H9 (cell line): ENCODE results near the gene SH3RF2. TPM values are rescaled to one million over a fixed set of nuclear protein-coding genes. Genes with fewer than 3 reads are reported as not detected.

Experiments
- DNase-seq: peaks from one replicate; pipeline ENCODE4 v3.0.0-alpha.2; 2017
- H2AFZ ChIP-seq: one replicate; pipeline ENCODE4 v1.6.1; 2013; ENCODE audit warnings: mild to moderate bottlenecking, low read length, control low read depth, moderate library complexity
- H2AK5ac ChIP-seq: 2 replicates; pipeline ENCODE4 v1.6.1; 2013; ENCODE audit warnings: low read length, control low read depth, mixed read lengths; ENCODE audit not compliant: insufficient read length
- H2BK120ac ChIP-seq: one replicate; pipeline ENCODE4 v1.6.1; 2013; ENCODE audit warnings: low read depth, mild to moderate bottlenecking, low read length, control low read depth, inconsistent platforms; ENCODE audit not compliant: poor library complexity, severe bottlenecking
- H2BK12ac ChIP-seq: 2 replicates; pipeline ENCODE4 v1.6.1; 2013; ENCODE audit warnings: low read length, control low read depth, mixed read lengths, low read depth; ENCODE audit not compliant: insufficient read length
- H2BK15ac ChIP-seq: 2 replicates; pipeline ENCODE4 v1.6.1; 2013; ENCODE audit warnings: low read depth, low read length, control low read depth
- H2BK20ac ChIP-seq: one replicate; pipeline ENCODE4 v1.6.1; 2013; ENCODE audit warnings: low read depth, mild to moderate bottlenecking, low read length, control low read depth, inconsistent platforms; ENCODE audit not compliant: poor library complexity, severe bottlenecking
- H2BK5ac ChIP-seq: 2 replicates; pipeline ENCODE4 v1.6.1; 2013; ENCODE audit warnings: low read length, control low read depth, mixed read lengths; ENCODE audit not compliant: insufficient read length
- H3K14ac ChIP-seq: 2 replicates; pipeline ENCODE4 v1.6.1; 2013; ENCODE audit warnings: low read length, control low read depth; ENCODE audit not compliant: insufficient read depth
- H3K18ac ChIP-seq: 2 replicates; pipeline ENCODE4 v1.6.1; 2013; ENCODE audit warnings: low read depth, mild to moderate bottlenecking, mixed read lengths, low read length, control low read depth; ENCODE audit not compliant: insufficient read length
- H3K23ac ChIP-seq: 2 replicates; pipeline ENCODE4 v1.6.1; 2013; ENCODE audit warnings: low read length, control low read depth, mixed read lengths, low read depth; ENCODE audit not compliant: insufficient read length
- H3K23me2 ChIP-seq: 2 replicates; pipeline ENCODE4 v1.6.1; 2013; ENCODE audit warnings: low read depth, mild to moderate bottlenecking, mixed read lengths, low read length, control low read depth; ENCODE audit not compliant: insufficient read length, poor library complexity, severe bottlenecking
- H3K27ac ChIP-seq: 2 replicates; pipeline ENCODE4 v1.5.1; 2013; ENCODE audit warnings: low read length, control low read depth, mixed read lengths, low read depth; ENCODE audit not compliant: insufficient read length
- H3K27me3 ChIP-seq: 2 replicates; pipeline ENCODE4 v1.6.1; 2013; ENCODE audit warnings: low read length, control low read depth, inconsistent platforms; ENCODE audit not compliant: insufficient read depth
- H3K4ac ChIP-seq: 2 replicates; pipeline ENCODE4 v1.6.1; 2013; ENCODE audit warnings: low read depth, mild to moderate bottlenecking, control low read depth, inconsistent platforms, low read length, moderate library complexity
- H3K4me1 ChIP-seq: 2 replicates; pipeline ENCODE4 v1.6.1; 2013; ENCODE audit warnings: low read length, control low read depth, inconsistent platforms; ENCODE audit not compliant: insufficient read depth
- H3K4me2 ChIP-seq: 2 replicates; pipeline ENCODE4 v1.6.1; 2013; ENCODE audit warnings: low read length, control low read depth, mixed read lengths; ENCODE audit not compliant: insufficient read length, insufficient read depth
- H3K56ac ChIP-seq: 2 replicates; pipeline ENCODE4 v1.6.1; 2013; ENCODE audit warnings: low read depth, mild to moderate bottlenecking, mixed read lengths, low read length, control low read depth; ENCODE audit not compliant: insufficient read length
- H3K79me1 ChIP-seq: 2 replicates; pipeline ENCODE4 v1.6.1; 2013; ENCODE audit warnings: low read depth, mild to moderate bottlenecking, moderate library complexity, low read length, control low read depth, inconsistent platforms; ENCODE audit not compliant: insufficient read depth, poor library complexity, severe bottlenecking
- H3K79me2 ChIP-seq: 2 replicates; pipeline ENCODE4 v1.6.1; 2013; ENCODE audit warnings: low read length, control low read depth, inconsistent platforms; ENCODE audit not compliant: insufficient read depth
- H3K9ac ChIP-seq: 2 replicates; pipeline ENCODE4 v1.6.1; 2013; ENCODE audit warnings: low read length, control low read depth, mixed read lengths; ENCODE audit not compliant: insufficient read length; ENCODE audit errors: extremely low read depth
- H3K9me3 ChIP-seq: one replicate; pipeline ENCODE4 v1.6.1; 2013; ENCODE audit warnings: low read depth, low read length, inconsistent platforms; ENCODE audit not compliant: control insufficient read depth
- H3T11ph ChIP-seq: one replicate; pipeline ENCODE4 v1.6.1; 2013; ENCODE audit warnings: mild to moderate bottlenecking, low read length, control low read depth, inconsistent platforms
- H4K20me1 ChIP-seq: one replicate; pipeline ENCODE4 v1.6.1; 2013; ENCODE audit not compliant: control insufficient read depth, insufficient read length, insufficient read depth
- H4K5ac ChIP-seq: 2 replicates; pipeline ENCODE4 v1.6.1; 2013; ENCODE audit warnings: low read depth, mild to moderate bottlenecking, mixed read lengths, low read length, control low read depth; ENCODE audit not compliant: insufficient read length
- H4K8ac ChIP-seq: replicated peaks from 2 replicates; pipeline ENCODE4 v1.6.1; 2013; ENCODE audit warnings: low read length, control low read depth, mixed read lengths, low read depth; ENCODE audit not compliant: insufficient read length
- H4K91ac ChIP-seq: 2 replicates; pipeline ENCODE4 v1.6.1; 2013; ENCODE audit warnings: low read depth, mild to moderate bottlenecking, moderate library complexity, mixed read lengths, low read length, control low read depth; ENCODE audit not compliant: insufficient read length
- H3K27ac Mint-ChIP-seq, 3 experiments: 2 replicates in 2 of 3; 3 replicates in 1 of 3; pipeline ENCODE4 v1.8.0; 2020 to 2021; ENCODE audit warnings: mixed read lengths in 3 of 3, mild to moderate bottlenecking in 1 of 3, moderate library complexity in 1 of 3
- H3K27me3 Mint-ChIP-seq: 2 replicates; pipeline ENCODE4 v1.8.0; 2021; ENCODE audit warnings: low read depth, mild to moderate bottlenecking, moderate library complexity, mixed read lengths
- H3K36me3 Mint-ChIP-seq, 3 experiments: 2 replicates in 2 of 3; 3 replicates in 1 of 3; pipeline ENCODE4 v1.8.0; 2020 to 2021; ENCODE audit warnings: low read depth in 3 of 3, mixed read lengths in 3 of 3; ENCODE audit not compliant: insufficient read depth in 1 of 3
- H3K4me1 Mint-ChIP-seq, 2 experiments: 2 replicates each; pipeline ENCODE4 v1.8.0; 2020; ENCODE audit warnings: mixed read lengths in 2 of 2
- H3K4me3 Mint-ChIP-seq, 2 experiments: 2 replicates in 1 of 2; 3 replicates in 1 of 2; pipeline ENCODE4 v1.8.0; 2020 to 2021; ENCODE audit warnings: mild to moderate bottlenecking in 2 of 2, mixed read lengths in 2 of 2, moderate library complexity in 1 of 2
- H3K9me3 Mint-ChIP-seq, 2 experiments: 2 replicates in 1 of 2; 3 replicates in 1 of 2; pipeline ENCODE4 v1.8.0; 2020; ENCODE audit warnings: mild to moderate bottlenecking in 2 of 2, mixed read lengths in 2 of 2, moderate library complexity in 1 of 2
- CTCF ChIP-seq: fragments of 200-600 bp; sonication (generic); conservative IDR thresholded peaks from 3 replicates; pipeline ENCODE4 v1.8.0; 2021; ENCODE audit warnings: antibody characterized with exemption, mild to moderate bottlenecking
- WGBS: extraction: QIAGEN DNeasy Blood & Tissue Kit; methylation state at CpG from one replicate; pipeline ENCODE4 v1.1.7; 2013; ENCODE audit warnings: missing lambda C conversion rate, low lambda C conversion rate, mixed read lengths; ENCODE audit not compliant: insufficient read length; ENCODE audit errors: extremely low coverage; 5-methylcytosine and 5-hydroxymethylcytosine counted together
- total RNA-seq: library from RNA; stranded (reverse); gene quantifications from 2 replicates; pipeline ENCODE4 v1.2.1, GENCODE V29; 2021

Gene SH3RF2
- total RNA-seq, 1 experiment from 2014 or later = 0.66 TPM

GRCh38 chr5:145922059-145922458, 14.3 kb upstream of the SH3RF2 start:
- Histone ChIP-seq H4K8ac (no peak overlapping the region), H3K23ac (no peak overlapping the region), H3T11ph (no peak overlapping the region), H3K56ac (no peak overlapping the region), H4K91ac (no peak overlapping the region), H3K14ac (no peak overlapping the region), H2BK5ac (no peak overlapping the region), H2BK15ac (no peak overlapping the region), H3K9ac (no peak overlapping the region), H3K18ac (no peak overlapping the region), H2AFZ (no peak overlapping the region), H2AK5ac (no peak overlapping the region), H3K4me1 (no peaks in the 10 kb centered on the region; the same call in 1 of the 2 replicates), H3K23me2 (no peaks in the 10 kb centered on the region), H2BK120ac (no peak overlapping the region), H3K79me2 (no peaks in the 10 kb centered on the region), H3K4ac (no peak overlapping the region), H3K79me1 (no peaks in the 10 kb centered on the region), H3K4me2 (no peak overlapping the region), H2BK12ac (no peak overlapping the region), H2BK20ac (no peak overlapping the region), H4K20me1 (no peaks in the 10 kb centered on the region), H3K27ac (no peak overlapping the region), H3K27me3 (no peaks in the 10 kb centered on the region), H4K5ac (no peak overlapping the region), H3K9me3 (no peaks in the 10 kb centered on the region)
- Mint-ChIP-seq H3K9me3 (peaks cover 0 to 2% of the 10 kb centered on the region in 2 experiments; a peak in 1 of 5 replicates), H3K36me3 (no peaks in the 10 kb centered on the region; a peak in 1 of 7 replicates), H3K4me1 (peaks cover 27 to 31% of the 10 kb centered on the region in 2 experiments), H3K4me3 (no peak overlapping the region), H3K27me3 (no peaks in the 10 kb centered on the region), H3K27ac (no peak overlapping the region)
- WGBS = no CpG with 5 or more reads among the region's 2 CpGs
- no peak for DNase-seq
- no peak for TF ChIP-seq CTCF
